AG10803 (cell line): Measurements from ENCODE around the gene SRGAP3.

Experiments used
- DNase-seq: peaks from one replicate; pipeline ENCODE4 v3.0.0; 2010; ENCODE audit warnings: low read depth
- H3K4me3 ChIP-seq: 2 replicates; pipeline ENCODE4 v1.5.1; 2011; ENCODE audit warnings: mild to moderate bottlenecking, low read length, control low read depth
- CTCF ChIP-seq: conservative IDR thresholded peaks from 2 replicates; pipeline ENCODE4 v1.5.1; 2011; ENCODE audit warnings: mild to moderate bottlenecking, low read length, control low read depth, inconsistent platforms

Gene SRGAP3

GRCh38 chr3:8978551-8978950 lies 270.9 kb downstream of the SRGAP3 start:
- no peak for DNase-seq
- no peak for TF ChIP-seq CTCF
- no peak overlapping the region for H3K4me3 ChIP-seq

- no peak for DNase-seq
- H3K4me3 ChIP-seq, result no peak overlapping the region
- TF ChIP-seq CTCF, result no peak
Observed at GRCh38 chr3:8976540-8977182, 272.8 kb downstream of the SRGAP3 start.

- no peak overlapping the region for H3K4me3 ChIP-seq
- no peak for DNase-seq
- no peak for TF ChIP-seq CTCF
Observed at GRCh38 chr3:8975081-8976020, 274.1 kb downstream of the SRGAP3 start.

GRCh38 chr3:8974458-8974857 lies 275.0 kb downstream of the SRGAP3 start:
- DNase-seq, result no peak
- no peak for TF ChIP-seq CTCF
- no peak overlapping the region for H3K4me3 ChIP-seq

GRCh38 chr3:8972639-8973038 lies 276.8 kb downstream of the SRGAP3 start:
- TF ChIP-seq CTCF, result no peak
- peak; percentile 16 for DNase-seq
- no peak overlapping the region for H3K4me3 ChIP-seq

GRCh38 chr3:8970971-8971589 lies 278.4 kb downstream of the SRGAP3 start:
- H3K4me3 ChIP-seq, result no peak overlapping the region
- peak; percentile 62 for DNase-seq
- TF ChIP-seq CTCF, result peak; percentile 97
